HK-2 (cell line): ENCODE measurements around the gene SLC19A1.
"Not testable (repeated sequence)": the region's sequence is repeated elsewhere in the genome, so short reads cannot be mapped to it uniquely, and the experiment has no call there.

Experiments
- DNase-seq: peaks from one replicate; pipeline ENCODE4 v3.0.0-alpha.2; 2018; ENCODE audit not compliant: unreplicated experiment

SLC19A1 gene

GRCh38 chr21:45506241-45506817 is 35.9 kb downstream of the SLC19A1 start:
- no peak for DNase-seq

- DNase-seq = no peak
Measured at GRCh38 chr21:45505416-45506021, 36.7 kb downstream of the SLC19A1 start.

GRCh38 chr21:45504516-45505415 is 37.5 kb downstream of the SLC19A1 start:
- DNase-seq = no peak

GRCh38 chr21:45504021-45504515 is 38.2 kb downstream of the SLC19A1 start:
- DNase-seq = no peak

- not testable (repeated sequence) for DNase-seq
Measured at GRCh38 chr21:45503226-45503625, 39.0 kb downstream of the SLC19A1 start.

DNA sequence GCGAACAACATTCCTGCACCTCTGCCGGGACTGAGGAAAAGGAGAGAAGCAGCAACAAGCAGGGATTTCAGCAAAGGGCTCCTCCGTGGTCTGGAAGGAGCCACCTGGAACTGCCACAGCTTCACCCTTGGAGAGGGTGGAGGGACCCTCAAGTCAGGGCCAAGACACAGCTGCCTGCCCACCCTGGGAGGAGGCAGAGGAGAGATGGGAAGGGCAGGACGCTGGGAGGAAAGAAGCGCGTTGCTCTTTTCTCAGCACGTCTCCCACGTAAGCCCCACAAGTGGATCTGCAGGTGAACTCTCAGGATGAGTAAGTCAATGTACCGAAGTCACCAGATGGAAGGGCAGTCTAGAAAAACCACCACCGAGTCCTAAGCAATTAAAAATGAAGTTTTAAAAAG is 39.6 kb downstream of the SLC19A1 start:
- DNase-seq = no peak

GRCh38 chr21:45502006-45502345 is 40.3 kb downstream of the SLC19A1 start:
- DNase-seq = no peak

DNA sequence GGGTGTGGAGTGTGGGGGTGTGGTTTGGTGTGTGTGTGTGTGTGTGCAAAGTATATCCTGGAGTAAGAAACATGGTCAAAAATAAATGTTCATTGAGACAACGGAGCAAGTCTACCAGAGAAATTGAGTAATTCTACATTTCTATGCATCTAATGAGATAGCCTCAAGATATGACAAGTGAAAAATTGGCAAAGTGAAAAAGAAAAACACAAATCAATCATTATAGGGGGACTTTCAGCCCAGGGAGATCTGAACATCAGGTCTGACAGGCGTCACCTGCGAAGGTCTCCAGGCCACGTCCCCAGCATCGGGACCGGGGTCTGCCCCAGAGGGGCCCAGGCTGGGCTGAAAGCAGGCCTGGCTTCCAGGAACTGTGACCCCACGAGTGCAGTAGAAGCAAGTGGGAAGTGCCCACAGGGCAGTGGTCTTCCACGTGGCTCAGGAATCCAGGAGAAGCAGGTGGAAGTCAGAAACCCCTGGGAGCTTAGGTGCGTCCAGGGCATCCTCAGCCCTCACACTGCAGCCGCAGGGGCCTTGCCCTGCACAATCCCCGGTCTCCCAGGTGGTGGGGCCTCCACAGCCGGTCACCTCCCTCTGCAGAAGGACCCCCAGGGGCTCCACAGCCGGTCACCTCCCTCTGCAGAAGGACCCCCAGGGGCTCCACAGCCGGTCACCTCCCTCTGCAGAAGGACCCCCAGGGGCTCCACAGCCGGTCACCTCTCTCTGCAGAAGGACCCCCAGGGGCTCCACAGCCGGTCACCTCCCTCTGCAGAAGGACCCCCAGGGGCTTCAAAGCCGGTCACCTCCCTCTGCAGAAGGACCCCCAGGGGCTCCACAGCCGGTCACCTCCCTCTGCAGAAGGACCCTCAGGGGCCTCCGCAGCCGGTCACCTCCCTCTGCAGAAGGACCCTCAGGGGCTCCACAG is 40.9 kb downstream of the SLC19A1 start:
- DNase-seq = not testable (repeated sequence)

GRCh38 chr21:45499970-45500577 is 42.2 kb downstream of the SLC19A1 start:
- no peak for DNase-seq

- DNase-seq = no peak
Measured at GRCh38 chr21:45499201-45499750, 43.0 kb downstream of the SLC19A1 start.

DNA sequence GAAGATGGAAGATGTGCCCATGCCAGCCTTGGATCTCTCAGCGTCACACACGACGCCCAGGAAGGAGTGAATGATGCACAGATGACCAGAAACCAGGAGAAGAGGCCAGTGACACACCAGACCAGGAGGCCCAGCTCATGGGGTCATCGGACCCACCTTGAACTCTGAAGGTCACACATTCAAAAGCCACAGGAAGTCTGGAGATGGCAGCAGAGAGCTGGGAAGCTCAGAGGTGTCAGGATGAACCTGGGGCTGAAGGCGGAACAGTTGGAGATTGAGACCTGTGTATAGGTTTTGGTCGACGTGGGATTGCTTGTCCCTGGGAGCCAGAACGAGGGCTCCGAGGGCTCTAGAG is 43.6 kb downstream of the SLC19A1 start:
- no peak for DNase-seq

GRCh38 chr21:45497846-45498645 is 44.2 kb downstream of the SLC19A1 start:
- no peak for DNase-seq

DNA sequence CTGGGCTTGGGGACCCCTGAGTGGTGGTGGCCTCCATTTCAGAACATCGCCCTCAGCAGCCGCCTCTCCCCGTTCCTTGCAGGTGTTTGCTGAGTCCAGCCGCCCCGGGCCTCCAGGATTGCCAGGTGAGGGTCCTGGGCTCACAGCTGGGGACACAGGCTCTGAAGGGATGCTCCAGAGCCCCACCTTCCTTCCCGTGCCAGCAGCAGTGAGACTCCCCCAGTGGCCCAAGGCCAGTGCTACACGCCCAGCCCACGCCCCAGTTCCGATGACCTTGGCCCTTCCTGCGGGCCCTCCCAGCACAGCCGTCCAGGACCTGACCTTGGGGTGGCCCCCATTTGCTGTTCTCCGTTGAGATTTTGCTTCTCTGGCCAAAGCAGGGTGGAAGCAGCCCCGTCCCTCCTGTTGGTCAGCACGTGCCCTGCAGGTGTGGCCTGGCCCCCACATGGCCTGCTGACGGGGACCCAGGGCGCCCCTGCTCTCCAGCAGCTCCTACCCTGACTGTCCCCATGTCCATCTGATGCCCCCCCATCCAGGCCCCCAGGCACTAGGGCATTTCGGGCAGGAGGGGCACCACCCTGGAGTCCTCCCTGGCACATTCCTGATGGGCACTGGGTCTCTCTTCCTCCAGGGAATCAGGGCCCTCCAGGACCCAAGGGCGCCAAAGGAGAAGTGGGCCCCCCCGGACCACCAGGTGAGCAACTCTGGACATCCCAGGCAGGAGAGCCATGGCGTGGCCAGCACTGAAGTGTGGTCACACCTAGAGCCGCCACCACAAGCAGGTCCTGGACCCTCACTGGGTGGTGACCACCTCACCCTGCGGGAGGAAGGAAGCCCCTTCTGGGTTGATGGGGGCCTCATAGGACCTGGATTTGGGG is 45.0 kb downstream of the SLC19A1 start:
- DNase-seq = no peak

DNA sequence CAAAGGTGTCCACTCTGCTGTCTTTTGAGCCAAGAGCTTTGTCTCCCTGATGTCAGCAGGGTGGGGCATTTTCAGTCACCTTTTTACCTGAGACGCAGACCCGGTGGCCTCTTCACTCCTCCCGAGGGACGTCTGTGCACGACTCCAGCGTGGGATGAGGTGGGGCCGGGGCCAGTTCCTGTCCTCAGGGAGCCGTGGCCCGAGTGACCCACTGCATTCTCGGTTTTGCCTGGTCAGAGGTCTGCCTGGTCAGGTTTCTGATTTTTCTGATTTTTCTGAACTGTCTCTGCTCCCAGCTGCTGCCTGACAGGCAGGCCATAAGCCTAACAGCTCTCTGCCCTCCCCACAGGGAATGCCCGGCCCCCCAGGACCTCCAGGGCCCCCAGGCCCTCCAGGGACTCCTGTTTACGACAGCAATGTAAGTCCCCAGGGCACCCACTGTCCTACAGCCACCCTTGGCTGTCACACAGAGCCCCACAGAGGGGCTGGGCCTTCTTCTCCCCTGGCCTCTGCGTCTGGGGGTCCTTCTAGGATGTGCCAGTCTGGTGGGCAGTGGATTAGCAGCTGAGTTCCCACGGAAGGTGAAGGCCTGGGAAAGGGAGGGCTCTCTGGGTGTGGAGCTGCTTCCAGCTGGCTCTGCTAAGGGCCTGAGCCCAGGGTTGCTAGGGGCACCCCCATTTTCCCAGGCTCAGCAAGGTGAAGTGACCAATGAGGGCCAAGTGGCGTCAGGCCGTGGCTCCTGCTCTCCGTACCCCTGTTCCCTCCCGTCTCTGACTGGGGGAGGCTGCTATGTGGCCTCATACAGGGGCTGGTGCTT is 45.9 kb downstream of the SLC19A1 start:
- no peak for DNase-seq

DNA sequence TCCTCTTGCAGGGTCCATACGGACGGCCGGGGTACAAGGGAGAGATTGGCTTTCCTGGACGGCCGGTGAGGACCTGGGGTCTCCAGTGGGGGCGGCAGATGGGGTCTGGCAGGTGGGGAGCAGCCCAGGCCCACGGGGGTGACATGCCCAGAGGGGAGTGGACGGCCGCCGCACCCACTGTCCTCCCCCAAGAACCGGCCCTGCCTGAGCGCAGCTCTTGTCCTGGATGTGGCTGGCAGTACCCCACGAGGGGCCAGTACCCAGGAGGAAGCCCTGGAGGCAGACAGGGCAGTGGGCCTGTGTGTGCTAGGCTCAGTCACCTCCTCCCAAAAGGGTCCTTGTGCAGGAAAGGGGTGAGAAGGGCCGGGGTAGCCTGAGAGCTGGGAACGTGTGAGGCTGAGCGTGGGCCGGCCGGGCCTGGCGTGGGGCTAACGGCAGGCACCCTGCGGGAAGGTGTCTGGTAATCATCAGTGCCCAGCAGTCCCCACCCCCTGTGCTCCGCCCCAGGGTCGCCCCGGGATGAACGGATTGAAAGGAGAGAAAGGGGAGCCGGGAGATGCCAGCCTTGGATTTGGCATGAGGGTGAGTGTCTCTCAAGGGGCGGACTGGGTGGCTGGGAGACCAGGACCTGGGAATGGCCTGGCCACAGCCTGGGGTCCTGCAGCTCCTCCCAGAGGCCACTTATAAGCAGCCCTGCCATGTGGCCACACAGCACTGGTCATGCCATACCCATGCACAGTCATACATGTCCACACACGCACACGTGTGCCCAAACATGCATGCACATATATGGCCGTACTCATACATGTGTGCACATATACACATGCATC is 47.2 kb downstream of the SLC19A1 start:
- no peak for DNase-seq

DNA sequence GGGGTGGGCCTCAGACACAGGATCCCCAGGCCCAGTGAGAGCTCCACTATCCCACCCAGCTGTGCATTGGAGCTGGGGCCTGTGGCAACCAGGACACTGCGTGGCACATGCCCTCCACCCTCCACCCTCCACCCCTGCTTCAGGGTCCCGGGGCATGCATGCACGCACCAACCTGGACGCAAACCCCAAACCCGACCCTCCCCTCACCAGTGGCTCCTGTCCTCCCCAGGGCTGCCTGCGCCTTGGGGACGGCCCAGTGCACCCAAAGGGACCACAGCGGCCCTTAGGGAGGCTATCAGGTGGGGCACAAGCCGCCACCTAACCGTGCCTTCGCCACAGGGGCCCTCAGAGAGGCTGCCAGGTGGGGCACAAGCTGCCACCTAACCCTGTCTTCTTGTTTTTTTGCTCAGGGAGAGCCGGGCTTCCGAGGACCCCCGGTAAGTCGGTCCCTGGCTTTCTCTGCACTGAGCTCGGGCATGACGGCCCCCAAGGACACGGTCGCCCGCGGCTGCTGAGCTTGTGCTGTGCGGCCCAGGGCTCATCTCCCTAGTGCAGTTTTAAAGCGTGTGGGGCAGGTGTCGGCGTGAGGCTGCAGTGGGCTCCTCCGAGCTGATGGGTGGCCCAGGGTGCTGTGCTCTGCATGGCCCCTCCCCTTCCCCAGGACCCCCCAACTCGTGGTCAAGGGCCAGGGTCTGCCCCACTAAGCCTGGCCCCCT is 47.9 kb downstream of the SLC19A1 start:
- DNase-seq = no peak
